Measurements from ENCODE around the gene PDE11A.

The PDE11A gene

DNA sequence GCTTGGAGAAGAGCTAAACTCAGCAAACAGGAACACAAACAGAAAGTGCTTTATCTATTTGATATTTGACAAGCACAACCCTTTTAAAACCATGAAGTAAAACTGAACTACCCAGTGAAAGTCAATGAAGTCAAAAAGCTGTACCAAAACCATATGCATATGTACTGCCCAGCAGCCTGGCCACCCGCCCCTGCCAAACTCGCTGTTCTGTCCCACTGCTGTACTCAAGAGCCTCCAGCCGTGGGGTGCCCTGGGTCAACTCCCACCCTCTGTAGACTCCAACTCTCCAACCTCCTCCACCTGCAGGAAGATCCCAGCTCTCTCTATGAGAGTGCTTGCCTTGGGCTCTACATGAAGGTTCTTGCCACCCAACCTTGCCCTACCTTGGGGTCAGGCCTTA, 411.8 kb downstream of the PDE11A start:
- DNase-seq, result no peak

DNA sequence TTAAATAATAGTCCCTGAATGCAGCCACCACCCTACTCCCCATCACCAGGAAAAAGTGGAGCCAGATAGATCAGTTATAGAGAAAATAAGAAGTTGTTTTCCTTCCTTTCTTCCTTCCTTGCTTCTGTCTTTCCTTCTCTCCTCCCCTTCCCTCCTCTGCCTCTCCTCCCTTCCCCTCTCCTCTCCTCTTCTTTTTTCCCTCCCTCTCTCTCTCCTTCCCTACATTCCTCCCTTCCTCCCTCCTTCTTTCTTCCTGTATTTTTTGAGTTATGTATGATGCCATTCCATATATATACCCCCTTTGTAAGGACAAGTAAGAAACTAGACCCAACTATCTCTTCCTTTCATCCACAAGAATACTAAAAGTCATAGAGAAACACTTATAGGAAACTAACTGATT, 414.3 kb downstream of the PDE11A start:
- DNase-seq, result no peak

GRCh38 chr2:177651833-177652232, 420.7 kb downstream of the PDE11A start:
- DNase-seq, result no peak

DNA sequence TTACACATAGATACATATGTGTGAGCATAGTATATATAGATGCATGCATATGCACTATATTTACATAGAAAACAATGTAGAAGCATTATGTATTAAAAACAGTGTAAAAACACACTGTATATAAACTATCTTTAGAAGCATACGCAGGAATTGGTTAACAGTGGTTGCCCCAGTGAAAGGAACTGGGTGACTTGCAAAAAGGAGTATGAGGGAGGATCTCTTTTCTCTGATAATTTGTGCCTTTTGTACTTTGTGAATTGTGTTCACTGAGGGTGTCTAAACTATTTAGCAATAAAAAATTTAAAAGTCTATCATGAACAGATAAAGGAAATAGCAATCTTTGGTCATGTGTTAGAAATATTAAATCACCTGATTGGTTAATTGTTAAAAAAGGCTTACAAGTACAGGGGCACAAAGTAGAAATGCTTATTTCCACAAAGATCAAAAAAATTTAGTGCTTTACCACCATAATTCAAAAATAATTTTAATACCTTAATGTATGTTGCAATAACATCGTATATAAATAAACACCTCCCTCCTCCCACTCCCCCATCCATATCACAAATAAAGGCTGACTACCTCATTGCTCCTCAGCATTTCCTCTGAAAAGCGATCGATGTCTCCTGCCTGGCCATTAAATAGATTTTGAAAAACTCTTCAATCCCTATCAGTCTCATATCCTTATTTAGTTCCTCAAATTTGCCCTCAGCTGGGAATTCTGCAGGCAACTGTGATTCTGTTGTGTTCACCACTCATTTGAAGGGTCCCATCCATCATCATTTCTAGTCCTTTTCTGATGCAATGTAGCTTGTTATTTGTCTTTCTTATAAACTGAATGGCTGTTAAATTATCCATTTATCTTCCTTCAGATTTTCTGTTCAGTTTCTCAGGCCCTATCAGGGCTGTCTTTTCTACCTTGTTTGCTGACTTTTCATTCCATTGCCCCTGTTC, 422.7 kb downstream of the PDE11A start:
- no peak for DNase-seq

DNA sequence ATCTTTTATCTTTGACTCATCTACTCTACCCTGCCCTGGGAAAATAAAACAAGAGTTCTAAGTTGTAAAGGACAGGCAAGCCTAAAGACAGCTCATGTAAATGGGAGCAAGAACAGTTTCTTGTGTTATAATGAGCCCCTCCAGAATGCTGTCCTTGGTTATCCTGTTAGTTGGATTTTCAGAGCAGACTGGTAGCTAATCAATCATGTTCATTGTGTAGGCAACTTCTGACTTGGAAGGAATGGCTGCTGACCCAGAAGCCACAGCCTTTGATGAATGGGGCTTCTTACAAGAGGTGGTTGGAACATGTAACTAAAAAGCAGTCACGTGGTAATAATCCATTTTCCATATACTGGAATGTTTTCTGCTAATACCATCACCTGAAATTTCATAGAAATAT, 425.8 kb downstream of the PDE11A start:
- no peak for DNase-seq

DNA sequence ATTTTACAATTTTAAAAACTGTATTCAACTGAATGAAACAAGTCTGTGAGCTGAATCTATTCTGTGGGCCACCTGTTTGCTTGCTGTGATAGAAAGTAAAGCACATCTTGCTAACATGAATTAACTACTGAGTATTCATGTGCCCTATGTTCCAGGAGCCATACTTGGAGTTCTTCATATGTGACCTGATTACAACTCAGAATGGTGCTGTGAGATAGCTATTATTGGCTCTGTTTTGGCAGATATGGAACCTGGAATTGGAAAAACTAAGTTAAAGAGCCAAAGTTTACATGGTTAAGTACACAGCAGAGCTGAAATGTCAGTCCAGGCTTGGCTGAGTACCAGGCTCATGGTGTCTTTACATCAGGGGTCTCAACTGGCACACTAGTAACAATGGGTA, 426.3 kb downstream of the PDE11A start:
- no peak for DNase-seq

DNA sequence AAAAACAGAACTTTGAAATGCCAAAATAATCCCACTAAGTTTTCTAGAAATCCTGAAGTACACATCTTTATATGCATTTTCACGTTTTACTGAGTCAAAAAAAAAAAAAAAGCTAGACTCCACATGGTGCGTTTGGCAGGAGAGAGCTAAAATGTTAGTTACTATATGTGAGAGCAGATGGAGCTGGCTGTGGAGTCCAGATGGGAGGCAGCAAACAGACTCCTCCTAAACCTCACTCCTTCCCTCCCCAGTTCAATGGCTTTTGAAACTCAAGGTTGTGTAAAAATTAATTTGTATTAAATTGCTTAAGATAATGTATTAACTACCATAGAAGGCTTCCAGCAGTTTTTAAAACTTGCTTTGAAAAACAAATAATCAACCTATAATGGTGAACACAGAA, 431.2 kb downstream of the PDE11A start:
- DNase-seq, result no peak

DNA sequence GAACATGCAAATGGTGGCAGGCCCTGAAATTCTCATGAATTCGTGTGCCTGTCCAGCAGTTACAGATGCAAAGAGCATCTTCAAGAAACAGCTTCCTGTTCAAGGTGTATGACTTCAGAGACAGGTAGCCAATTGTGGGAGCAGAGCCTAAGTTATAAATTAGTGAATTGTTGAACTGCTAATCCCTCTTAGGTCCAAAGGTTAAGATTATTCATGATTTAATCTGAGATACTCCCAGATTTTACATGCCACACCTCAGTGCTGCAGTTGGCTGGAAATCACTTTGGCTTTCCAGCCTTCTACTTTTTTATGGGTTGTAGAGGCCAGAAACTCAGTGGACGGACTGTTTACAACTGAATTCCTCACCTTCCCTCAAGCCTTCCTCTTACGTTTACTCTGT, 432.2 kb downstream of the PDE11A start:
- DNase-seq, result no peak

DNA sequence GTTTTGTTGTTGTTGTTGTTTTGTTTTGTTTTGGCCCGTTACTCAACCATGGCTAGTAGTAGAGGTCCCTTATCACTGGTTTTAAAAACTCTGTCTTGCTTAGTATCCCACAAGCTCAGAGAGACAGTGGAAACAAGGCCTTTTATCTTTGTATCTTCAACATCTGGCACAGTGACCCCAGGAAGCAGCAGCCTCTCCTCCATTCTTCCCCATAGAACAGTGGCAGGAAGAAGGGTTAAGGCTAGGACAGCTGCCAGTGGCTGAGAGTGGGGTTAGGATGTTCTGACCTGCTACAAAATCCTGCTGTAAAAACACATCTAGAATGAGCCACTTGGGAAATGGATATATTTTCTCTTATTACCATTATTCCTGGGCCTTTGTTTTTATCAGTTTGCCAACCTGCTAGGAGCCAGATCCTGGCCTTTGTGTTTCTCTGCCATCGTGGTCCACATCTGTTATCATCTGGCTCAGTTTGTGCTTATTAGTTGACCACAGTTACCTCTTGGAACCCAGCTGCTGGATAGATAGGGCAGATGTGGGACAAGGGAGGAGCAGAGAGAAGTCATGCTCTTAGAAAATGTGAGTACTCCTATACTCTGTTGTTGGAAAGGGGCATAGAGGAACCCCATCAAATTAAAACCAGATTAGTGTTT, 433.2 kb downstream of the PDE11A start:
- no peak for DNase-seq

GRCh38 chr2:177638507-177638906, 434.1 kb downstream of the PDE11A start:
- DNase-seq, result no peak

DNA sequence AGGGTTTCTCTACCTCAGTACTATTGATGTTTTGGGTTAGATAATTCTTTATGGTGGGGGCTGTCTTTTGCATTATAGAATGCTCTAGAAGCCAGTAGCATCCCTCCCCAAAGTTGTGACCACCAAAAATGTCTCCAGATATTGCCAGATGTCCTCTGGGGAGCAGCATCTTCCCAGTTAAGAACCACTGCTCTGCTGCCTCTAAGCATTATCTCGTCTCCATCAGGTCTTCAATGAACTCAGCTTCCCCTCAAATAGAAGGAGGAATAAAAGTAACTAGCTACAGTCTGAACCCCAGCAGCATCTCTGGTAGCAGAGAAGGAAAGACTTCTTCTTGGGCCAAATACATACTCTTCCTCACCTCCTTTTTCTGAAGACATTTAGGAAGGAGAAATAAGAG, 435.9 kb downstream of the PDE11A start:
- no peak for DNase-seq

GRCh38 chr2:177635696-177636095, 436.9 kb downstream of the PDE11A start:
- no peak for DNase-seq

DNA sequence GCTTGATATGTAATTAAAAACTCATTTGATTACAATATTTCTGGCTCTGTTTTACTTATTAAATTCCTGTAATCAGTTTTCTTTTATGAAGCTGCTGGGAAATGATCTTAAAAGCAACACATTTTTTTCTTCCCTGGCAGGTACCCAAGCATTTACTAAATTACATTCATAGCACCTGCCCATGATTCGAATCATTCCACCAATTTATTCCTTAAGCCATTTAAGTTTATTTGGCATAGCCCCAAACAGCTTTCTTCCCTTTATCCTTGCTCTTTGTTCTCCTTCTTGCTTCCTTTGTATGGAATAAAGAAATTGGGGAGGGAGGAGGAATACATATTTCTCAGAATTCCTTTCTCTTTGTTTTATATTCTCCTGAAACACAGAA, 438.7 kb downstream of the PDE11A start:
- peak; percentile 20 for DNase-seq

DNA sequence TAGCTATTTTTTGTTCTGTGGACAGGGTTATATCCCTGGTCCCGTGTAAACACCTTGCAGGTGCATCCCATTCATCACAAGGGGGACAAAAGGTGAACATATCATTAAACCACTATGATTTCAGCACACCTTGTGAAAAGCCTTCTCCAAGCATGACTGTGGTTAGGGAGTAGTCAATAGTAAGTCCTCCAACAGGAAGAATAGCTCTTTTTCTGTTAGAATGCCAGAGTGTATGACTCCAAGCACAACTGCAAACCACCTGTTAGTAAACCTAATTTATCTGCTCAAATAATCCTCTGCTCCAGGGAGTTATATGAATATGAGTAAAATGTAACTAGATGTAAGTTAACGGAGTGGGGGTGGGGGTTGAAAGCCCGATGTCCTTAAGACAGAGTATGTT, 439.5 kb downstream of the PDE11A start:
- no peak for DNase-seq

DNA sequence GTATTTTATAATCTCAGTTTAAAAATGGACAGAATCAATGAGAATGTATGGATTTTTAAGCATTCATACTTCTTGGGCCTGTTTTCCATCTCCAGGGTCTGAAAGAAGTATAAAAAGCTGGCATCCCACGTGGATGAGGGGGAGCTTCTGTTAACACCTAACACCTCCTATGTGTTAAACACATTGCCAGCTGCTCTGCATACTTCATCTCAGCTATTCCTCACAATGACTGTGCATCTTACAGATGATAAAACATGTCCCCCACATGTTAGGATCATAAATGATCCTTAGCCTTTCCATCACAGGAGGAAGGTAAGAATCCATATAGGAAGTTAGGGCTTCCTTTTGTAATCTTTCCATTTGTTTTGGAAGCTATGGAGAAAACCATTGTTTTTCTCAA, 440.9 kb downstream of the PDE11A start:
- no peak for DNase-seq

GRCh38 chr2:177629357-177630024, 443.1 kb downstream of the PDE11A start:
- no peak for DNase-seq

GRCh38 chr2:177628831-177629230, 443.7 kb downstream of the PDE11A start:
- DNase-seq, result no peak

GRCh38 chr2:177625744-177626650, 446.6 kb downstream of the PDE11A start:
- DNase-seq, result peak; percentile 83

DNA sequence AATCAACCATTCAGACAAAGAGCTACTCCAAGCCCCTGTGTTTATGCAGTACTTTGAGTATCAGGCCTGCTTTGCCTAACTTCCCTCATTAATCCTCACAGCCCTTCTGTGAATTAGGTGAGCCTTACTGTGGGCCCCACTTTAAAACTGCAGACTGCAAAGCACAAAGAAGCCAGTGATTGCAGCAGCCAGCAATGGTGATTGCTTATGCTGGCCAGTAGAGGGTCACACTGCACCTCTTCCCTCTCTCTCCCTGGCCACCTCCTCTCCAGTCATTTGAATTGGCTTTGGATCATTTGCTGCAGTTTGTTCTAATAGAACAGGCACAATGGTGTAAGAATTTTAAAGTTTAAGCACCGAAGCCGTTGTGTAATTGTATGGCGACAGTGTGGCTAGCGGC, 450.1 kb downstream of the PDE11A start:
- peak; percentile 33 for DNase-seq

GRCh38 chr2:177619986-177620385, 452.6 kb downstream of the PDE11A start:
- DNase-seq, result no peak

DNA sequence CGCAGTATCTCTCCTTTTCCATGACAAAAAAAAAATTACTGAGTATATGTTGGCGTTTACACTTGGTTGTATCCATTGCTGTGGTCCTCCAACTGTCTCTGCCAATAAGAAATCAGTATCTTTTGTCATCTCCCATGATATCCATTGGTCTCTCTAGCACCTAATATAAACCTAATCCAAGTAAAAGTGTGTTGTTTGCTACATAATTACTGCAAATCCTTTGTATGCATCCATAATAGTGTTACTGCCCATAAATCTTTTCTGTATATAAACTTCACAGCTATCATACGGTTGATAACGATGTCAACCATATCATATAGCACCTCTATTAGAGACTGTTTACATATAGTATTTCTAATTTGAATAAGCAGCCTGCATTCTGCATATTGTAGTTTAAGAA, 453.1 kb downstream of the PDE11A start:
- DNase-seq, result no peak

All from NCI-H1436 (cell line).